ENCODE data around the gene MRPS25. TPM values are rescaled to one million over a fixed set of nuclear protein-coding genes. Genes with fewer than 3 reads are reported as not detected.

Gene MRPS25
- polyA plus RNA-seq, 3 donors = 23.7 to 60.7 (median 24.6) TPM

GRCh38 chr3:15056676-15057404, 8.3 kb downstream of the MRPS25 start:
- H3K27ac Mint-ChIP-seq = no peak overlapping the region
- Histone ChIP-seq H3K9ac (ENCODE audit: insufficient read depth, low read length, poor library complexity, severe bottlenecking) (no peak overlapping the region), H3K4me2 (replicated peaks; ENCODE audit: extremely low read depth, low read length, poor library complexity, severe bottlenecking) (no peak overlapping the region), H2AFZ (ENCODE audit: insufficient read depth, low read depth, low read length, poor library complexity, severe bottlenecking) (no peak overlapping the region), H3K4me1 (ENCODE audit: control insufficient read depth in 1 of 2, insufficient read depth in 2 of 2, low read length in 2 of 2) (no peaks in the 10 kb centered on the region), H3K79me2 (ENCODE audit: insufficient read depth, low read length) (peaks cover 36% of the 10 kb centered on the region), H3K27me3 (ENCODE audit: control insufficient read depth in 2 of 2, insufficient read depth in 2 of 2, low read length in 2 of 2) (no peaks in the 10 kb centered on the region), H3K4me3 (replicated peaks in 1 of 3; ENCODE audit: low read depth in 2 of 3, low read length in 3 of 3) (no peak overlapping the region), H3K9me3 (replicated peaks in 1 of 2; ENCODE audit: control insufficient read depth in 1 of 2, insufficient read depth in 1 of 2, low read length in 2 of 2) (no peaks in the 10 kb centered on the region), H3K36me3 (replicated peaks in 1 of 2; ENCODE audit: control insufficient read depth in 1 of 2, insufficient read depth in 2 of 2, low read length in 2 of 2) (peaks cover 45 to 63% of the 10 kb centered on the region in 2 donors), H4K20me1 (ENCODE audit: insufficient read depth, low read length) (peaks cover 22% of the 10 kb centered on the region), H3K27ac (ENCODE audit: low read depth in 1 of 2, low read length in 2 of 2) (no peak overlapping the region)
- TF ChIP-seq CTCF (IDR thresholded peaks at IDR 0.05) = no peak
- no peak overlapping the region for H3K4me3 Mint-ChIP-seq
- WGBS (ENCODE audit: insufficient coverage) = over 99% methylated on average over 19 of the region's 19 CpGs
- H3K4me1 Mint-ChIP-seq = no peaks in the 10 kb centered on the region
- no peak for DNase-seq
- peaks cover 0 to 2% (median 0%) of the 10 kb centered on the region in 7 donors for H3K9me3 Mint-ChIP-seq
- peaks cover 52 to 79% of the 10 kb centered on the region in 2 donors for H3K36me3 Mint-ChIP-seq
- H3K27me3 Mint-ChIP-seq (ENCODE audit: low read depth in 3 of 3) = peaks cover 0 to 2% (median 0%) of the 10 kb centered on the region in 3 donors
- intact Hi-C loops (cut with micrococcal nuclease) = no loop called here

GRCh38 chr3:15055019-15055557, 10.0 kb downstream of the MRPS25 start:
- H3K27me3 Mint-ChIP-seq (ENCODE audit: low read depth in 3 of 3) = peaks cover 0 to 2% (median 0%) of the 10 kb centered on the region in 3 donors
- Histone ChIP-seq H3K9me3 (replicated peaks in 1 of 2; ENCODE audit: control insufficient read depth in 1 of 2, insufficient read depth in 1 of 2, low read length in 2 of 2) (no peaks in the 10 kb centered on the region), H3K4me1 (ENCODE audit: control insufficient read depth in 1 of 2, insufficient read depth in 2 of 2, low read length in 2 of 2) (no peaks in the 10 kb centered on the region), H3K4me3 (replicated peaks in 1 of 3; ENCODE audit: low read depth in 2 of 3, low read length in 3 of 3) (no peak overlapping the region), H3K36me3 (replicated peaks in 1 of 2; ENCODE audit: control insufficient read depth in 1 of 2, insufficient read depth in 2 of 2, low read length in 2 of 2) (peaks cover 58 to 80% of the 10 kb centered on the region in 2 donors), H3K27ac (ENCODE audit: low read depth in 1 of 2, low read length in 2 of 2) (no peak overlapping the region), H3K79me2 (ENCODE audit: insufficient read depth, low read length) (peaks cover 32% of the 10 kb centered on the region), H4K20me1 (ENCODE audit: insufficient read depth, low read length) (peaks cover 35% of the 10 kb centered on the region), H3K9ac (ENCODE audit: insufficient read depth, low read length, poor library complexity, severe bottlenecking) (no peak overlapping the region), H2AFZ (ENCODE audit: insufficient read depth, low read depth, low read length, poor library complexity, severe bottlenecking) (no peak overlapping the region), H3K4me2 (replicated peaks; ENCODE audit: extremely low read depth, low read length, poor library complexity, severe bottlenecking) (no peak overlapping the region), H3K27me3 (ENCODE audit: control insufficient read depth in 2 of 2, insufficient read depth in 2 of 2, low read length in 2 of 2) (no peaks in the 10 kb centered on the region)
- intact Hi-C loops (cut with micrococcal nuclease) = no loop called here
- peaks cover 61 to 84% of the 10 kb centered on the region in 2 donors for H3K36me3 Mint-ChIP-seq
- peaks cover 2% of the 10 kb centered on the region for H3K4me1 Mint-ChIP-seq
- no CpG with 5 or more reads among the region's 8 CpGs for WGBS (ENCODE audit: insufficient coverage)
- H3K4me3 Mint-ChIP-seq = no peak overlapping the region
- DNase-seq = no peak
- H3K9me3 Mint-ChIP-seq = peaks cover 0 to 2% (median 0%) of the 10 kb centered on the region in 7 donors
- TF ChIP-seq CTCF (IDR thresholded peaks at IDR 0.05) = no peak
- no peak overlapping the region for H3K27ac Mint-ChIP-seq

Data from CD14-positive monocyte (primary cell).